Fibroblast of lung (primary cell): ENCODE measurements around the gene MAP3K2. TPM values are rescaled to one million over a fixed set of nuclear protein-coding genes. Genes with fewer than 3 reads are reported as not detected.

Experiments used
- DNase-seq, 2 donors: peaks; one replicate each; pipeline versions ENCODE4 v3.0.0 to v3.0.0-alpha.2; 2010; ENCODE audit warnings: low read depth in 2 of 2
- H2AFZ ChIP-seq: 2 replicates; pipeline ENCODE4 v1.5.1; 2012; ENCODE audit warnings: low read length, control low read depth, inconsistent platforms
- H3K27ac ChIP-seq: 2 replicates; pipeline ENCODE4 v1.5.1; 2011; ENCODE audit warnings: low read length, control low read depth; ENCODE audit not compliant: insufficient read depth
- H3K27me3 ChIP-seq: 2 replicates; pipeline ENCODE4 v1.5.1; 2011; ENCODE audit warnings: mild to moderate bottlenecking, low read length; ENCODE audit not compliant: control insufficient read depth, insufficient read depth
- H3K36me3 ChIP-seq: 2 replicates; pipeline ENCODE4 v1.5.1; 2011; ENCODE audit warnings: low read length; ENCODE audit not compliant: control insufficient read depth, insufficient read depth
- H3K4me1 ChIP-seq: 2 replicates; pipeline ENCODE4 v1.5.1; 2011; ENCODE audit warnings: low read length; ENCODE audit not compliant: control insufficient read depth, insufficient read depth; ENCODE audit errors: extremely low read depth
- H3K4me2 ChIP-seq: 2 replicates; pipeline ENCODE4 v1.5.1; 2011; ENCODE audit warnings: low read length, control low read depth; ENCODE audit not compliant: insufficient read depth; ENCODE audit errors: extremely low read depth
- H3K4me3 ChIP-seq, 4 experiments: fragments of 200-600 bp in 1 of 4; sonication (generic) in 1 of 4; replicated peaks in 1 of 4; 2 replicates each; pipeline ENCODE4 v1.5.1; 2011 to 2016; ENCODE audit warnings: low read length in 4 of 4, low read depth in 3 of 4, mild to moderate bottlenecking in 3 of 4, control low read depth in 2 of 4, inconsistent platforms in 1 of 4, mixed read lengths in 1 of 4; ENCODE audit not compliant: insufficient read depth in 1 of 4; ENCODE audit errors: control extremely low read depth in 1 of 4
- H3K79me2 ChIP-seq: 2 replicates; pipeline ENCODE4 v1.5.1; 2012; ENCODE audit warnings: mild to moderate bottlenecking, low read length, inconsistent platforms; ENCODE audit not compliant: control insufficient read depth, insufficient read depth
- H3K9ac ChIP-seq: 2 replicates; pipeline ENCODE4 v1.5.1; 2011; ENCODE audit warnings: mild to moderate bottlenecking, low read length, control low read depth; ENCODE audit not compliant: insufficient read depth
- H3K9me3 ChIP-seq: 2 replicates; pipeline ENCODE4 v1.5.1; 2012; ENCODE audit warnings: low read depth, low read length; ENCODE audit not compliant: control insufficient read depth, insufficient read depth
- H4K20me1 ChIP-seq: 2 replicates; pipeline ENCODE4 v1.5.1; 2011; ENCODE audit warnings: low read length; ENCODE audit not compliant: control insufficient read depth, insufficient read depth; ENCODE audit errors: extremely low read depth
- CTCF ChIP-seq, 2 donors: IDR thresholded peaks in 1 of 2; conservative IDR thresholded peaks in 1 of 2; 1 replicate in 1 of 2; 2 replicates in 1 of 2; pipeline ENCODE4 v1.5.1; 2011 to 2012; ENCODE audit warnings: low read length in 2 of 2, control low read depth in 1 of 2, inconsistent platforms in 1 of 2, low read depth in 1 of 2, mild to moderate bottlenecking in 1 of 2
- EZH2 ChIP-seq: IDR thresholded peaks from 2 replicates; pipeline ENCODE4 v1.5.1; 2012; ENCODE audit warnings: low read length, control low read depth, mild to moderate bottlenecking; ENCODE audit errors: missing control alignments
- polyA plus RNA-seq, 2 donors: library from polyadenylated mRNA; depleted of rRNA in 1 of 2; stranded (reverse) in 1 of 2; unstranded in 1 of 2; fragments of >200 nt; gene quantifications; 2 replicates each; pipeline ENCODE4 v1.2.1, GENCODE V29; 2011 to 2012; ENCODE audit warnings: missing spikeins in 1 of 2
- total RNA-seq: library from RNA; depleted of rRNA; stranded (reverse); fragments of >200 nt; gene quantifications from 2 replicates; pipeline ENCODE4 v1.2.1, GENCODE V29; 2014

The MAP3K2 gene
- total and polyA plus RNA-seq, 2 donors (not counting 1 experiment from before 2014, with no cell fraction given), result 15.6 to 30.1 TPM

GRCh38 chr2:127406454-127406853 is 18.7 kb upstream of the MAP3K2 start:
- H3K4me1 ChIP-seq, result peaks cover 6% of the 10 kb centered on the region
- H3K27me3 ChIP-seq, result no peaks in the 10 kb centered on the region
- H2AFZ ChIP-seq, result no peak overlapping the region
- no peak overlapping the region for H3K4me3 ChIP-seq
- no peak for DNase-seq
- no peaks in the 10 kb centered on the region for H3K79me2 ChIP-seq
- H4K20me1 ChIP-seq, result no peaks in the 10 kb centered on the region
- TF ChIP-seq EZH2 (no peak), CTCF (conservative IDR thresholded peaks at IDR 0.05 in 1 of 2, IDR thresholded peaks at IDR 0.05 in 1 of 2; ENCODE audit: low read depth in 1 of 2, low read length in 2 of 2) (no peak)
- no peaks in the 10 kb centered on the region for H3K9me3 ChIP-seq
- no peak overlapping the region for H3K4me2 ChIP-seq
- H3K27ac ChIP-seq, result no peak overlapping the region
- H3K36me3 ChIP-seq, result no peaks in the 10 kb centered on the region
- H3K9ac ChIP-seq, result no peak overlapping the region

- no peaks in the 10 kb centered on the region for H3K36me3 ChIP-seq
- DNase-seq, result no peak
- no peak overlapping the region for H2AFZ ChIP-seq
These were observed 17.5 kb upstream of the MAP3K2 start for GRCh38 chr2:127405255-127405610.

DNA sequence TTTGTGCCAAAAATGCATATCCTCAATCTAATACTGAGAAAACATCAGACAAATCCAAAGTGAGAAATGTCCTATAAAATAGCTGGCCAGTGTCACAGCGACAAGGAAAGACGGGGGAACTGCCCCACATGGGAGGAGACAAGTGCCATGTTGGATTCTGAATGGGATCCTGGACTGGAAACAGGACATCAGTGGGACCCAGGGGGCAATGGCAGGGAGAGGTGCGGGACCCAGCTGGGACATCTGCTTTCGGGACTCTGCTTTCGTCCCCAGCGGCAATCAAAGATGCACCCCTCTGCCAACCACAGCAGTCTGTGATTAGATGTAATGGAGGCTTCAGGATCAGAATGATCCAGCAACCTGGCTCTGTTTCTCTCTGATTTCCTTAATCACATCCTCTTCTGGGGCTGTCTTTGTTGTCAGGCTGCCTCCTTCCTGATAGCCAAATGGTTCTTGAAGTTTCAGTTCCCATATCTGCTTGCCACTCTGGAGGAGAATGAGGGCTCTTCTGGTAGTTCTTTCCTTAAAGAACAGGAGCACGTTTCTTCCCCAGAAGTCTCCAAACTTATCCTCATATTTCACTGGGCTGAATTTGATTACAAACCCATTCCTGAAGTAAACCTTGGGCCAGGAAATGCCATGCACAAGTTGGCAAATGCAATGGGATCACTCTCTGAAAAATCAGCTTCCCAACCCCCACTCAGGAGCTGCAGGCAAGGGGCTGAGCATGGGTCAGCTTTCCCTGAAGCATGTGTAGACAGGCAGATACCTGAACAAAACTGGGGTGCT is 16.9 kb upstream of the MAP3K2 start:
- H3K79me2 ChIP-seq, result no peaks in the 10 kb centered on the region
- H3K27ac ChIP-seq, result no peak overlapping the region
- no peaks in the 10 kb centered on the region for H3K9me3 ChIP-seq
- H3K4me3 ChIP-seq, result no peak overlapping the region
- no peaks in the 10 kb centered on the region for H3K36me3 ChIP-seq
- no peaks in the 10 kb centered on the region for H4K20me1 ChIP-seq
- no peaks in the 10 kb centered on the region for H3K27me3 ChIP-seq
- DNase-seq, result no peak
- no peak overlapping the region for H2AFZ ChIP-seq
- no peak overlapping the region for H3K4me2 ChIP-seq
- no peak overlapping the region for H3K9ac ChIP-seq
- no peak for TF ChIP-seq CTCF (conservative IDR thresholded peaks at IDR 0.05 in 1 of 2, IDR thresholded peaks at IDR 0.05 in 1 of 2; ENCODE audit: low read depth in 1 of 2, low read length in 2 of 2)
- no peak for TF ChIP-seq EZH2
- peaks cover 13% of the 10 kb centered on the region for H3K4me1 ChIP-seq

More at GRCh38 chr2:127405255-127405610, 17.5 kb upstream of the MAP3K2 start:
- H3K9me3 ChIP-seq, result no peaks in the 10 kb centered on the region
- no peak overlapping the region for H3K9ac ChIP-seq
- H3K4me2 ChIP-seq, result no peak overlapping the region
- H4K20me1 ChIP-seq, result no peaks in the 10 kb centered on the region
- H3K27me3 ChIP-seq, result no peaks in the 10 kb centered on the region
- H3K79me2 ChIP-seq, result no peaks in the 10 kb centered on the region
- H3K4me3 ChIP-seq, result no peak overlapping the region
- no peak overlapping the region for H3K27ac ChIP-seq
- no peak for TF ChIP-seq CTCF (conservative IDR thresholded peaks at IDR 0.05 in 1 of 2, IDR thresholded peaks at IDR 0.05 in 1 of 2; ENCODE audit: low read depth in 1 of 2, low read length in 2 of 2)
- TF ChIP-seq EZH2, result no peak
- H3K4me1 ChIP-seq, result peaks cover 13% of the 10 kb centered on the region
